GM11168 (cell line): ENCODE data around the gene SLC19A1.

Experiments
- in situ Hi-C: fragments of 300-500 bp; cut with MboI; formaldehyde crosslinking; loops from one replicate; pipeline ENCODE4 v1.12.0; 2022; ENCODE audit warnings: low sequenced_read_pairs; ENCODE audit not compliant: unreplicated experiment

SLC19A1 gene

GRCh38 chr21:45523411-45524101, 18.7 kb downstream of the SLC19A1 start:
- in situ Hi-C loops, result no loop called here

GRCh38 chr21:45522986-45523385, 19.3 kb downstream of the SLC19A1 start:
- in situ Hi-C loops, result no loop called here

DNA sequence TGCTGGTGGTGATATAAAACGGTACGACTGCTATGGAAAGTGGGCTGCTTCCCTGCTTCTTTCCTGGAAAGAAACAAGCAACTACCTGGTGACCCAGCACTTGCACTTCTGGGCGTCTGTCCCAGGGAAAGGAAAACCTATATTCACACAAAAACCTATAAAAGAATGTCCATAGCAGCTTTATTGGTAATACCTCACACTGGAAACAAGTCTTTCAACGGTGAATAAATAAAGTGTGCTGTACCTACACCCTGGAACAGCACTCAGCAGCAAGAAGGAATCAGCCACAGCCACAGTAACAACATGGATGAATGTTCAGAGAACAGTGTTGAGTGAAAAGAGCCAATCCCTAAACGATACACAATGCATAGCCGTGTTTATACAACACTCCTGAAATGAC, 19.9 kb downstream of the SLC19A1 start:
- in situ Hi-C loops, result no loop called here

GRCh38 chr21:45521241-45521640, 21.0 kb downstream of the SLC19A1 start:
- in situ Hi-C loops, result no loop called here

DNA sequence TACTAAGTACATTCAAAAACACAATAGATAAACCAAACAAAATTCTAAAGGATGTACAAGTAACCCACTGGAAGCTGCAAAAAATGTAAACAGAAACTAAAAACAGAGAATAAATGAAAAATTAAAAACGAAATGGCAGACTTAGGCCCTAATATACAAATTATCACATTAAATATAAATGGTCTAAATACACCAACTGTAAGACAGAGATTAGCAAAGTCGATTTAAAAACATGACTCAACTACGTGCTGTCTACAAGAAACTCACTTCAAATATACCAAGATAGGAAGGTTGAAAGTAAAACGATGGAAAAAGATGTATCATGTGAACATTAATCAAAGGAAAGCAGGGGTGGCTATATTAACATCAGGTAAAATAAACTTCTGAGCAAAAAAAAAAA, 23.1 kb downstream of the SLC19A1 start:
- in situ Hi-C loops, result no loop called here

- in situ Hi-C loops, result no loop called here
These were observed 23.5 kb downstream of the SLC19A1 start for GRCh38 chr21:45518742-45519141.

DNA sequence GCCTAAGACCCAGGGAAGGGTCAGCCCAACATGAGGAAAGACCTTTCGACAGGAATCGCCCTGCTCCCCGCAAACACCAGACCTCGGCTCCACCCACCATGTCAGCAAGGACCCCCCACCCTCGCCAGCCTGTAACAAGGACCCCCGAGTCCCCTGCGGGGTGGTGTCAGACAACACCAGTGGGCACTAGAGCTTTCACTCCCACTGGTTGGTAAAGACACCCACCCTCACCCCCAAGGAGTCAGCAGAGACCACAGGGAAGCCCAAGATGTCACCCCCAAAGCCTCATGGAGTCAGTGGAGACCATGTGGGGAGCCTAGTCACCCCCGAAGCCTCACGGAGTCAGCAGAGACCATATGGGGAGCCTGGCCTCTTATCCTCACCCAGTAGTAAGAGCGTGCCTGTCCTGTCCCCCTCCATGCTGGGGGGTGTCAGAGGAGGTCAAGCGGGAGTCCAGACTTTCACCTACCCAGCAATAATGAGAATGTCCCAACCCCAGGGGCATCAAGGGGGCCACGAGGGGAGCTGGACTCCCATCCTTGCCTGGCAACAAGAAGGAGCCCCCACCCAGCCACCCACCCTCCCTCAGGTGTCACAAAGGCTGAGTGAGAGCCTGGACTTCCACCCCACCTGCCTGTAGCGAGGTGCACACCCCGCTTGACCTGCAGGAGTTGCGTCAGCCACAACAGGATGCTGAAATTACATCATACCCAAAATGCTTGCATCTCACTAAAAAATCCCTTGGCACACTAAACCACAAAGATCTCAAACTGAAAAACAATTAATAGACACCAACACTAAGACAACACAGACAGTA, 24.8 kb downstream of the SLC19A1 start:
- in situ Hi-C loops, result no loop called here

- in situ Hi-C loops, result no loop called here
These were observed 25.5 kb downstream of the SLC19A1 start for GRCh38 chr21:45516671-45517151.

GRCh38 chr21:45516071-45516670, 26.1 kb downstream of the SLC19A1 start:
- in situ Hi-C loops, result no loop called here

- in situ Hi-C loops, result no loop called here
These were observed 26.8 kb downstream of the SLC19A1 start for GRCh38 chr21:45515241-45516061.

DNA sequence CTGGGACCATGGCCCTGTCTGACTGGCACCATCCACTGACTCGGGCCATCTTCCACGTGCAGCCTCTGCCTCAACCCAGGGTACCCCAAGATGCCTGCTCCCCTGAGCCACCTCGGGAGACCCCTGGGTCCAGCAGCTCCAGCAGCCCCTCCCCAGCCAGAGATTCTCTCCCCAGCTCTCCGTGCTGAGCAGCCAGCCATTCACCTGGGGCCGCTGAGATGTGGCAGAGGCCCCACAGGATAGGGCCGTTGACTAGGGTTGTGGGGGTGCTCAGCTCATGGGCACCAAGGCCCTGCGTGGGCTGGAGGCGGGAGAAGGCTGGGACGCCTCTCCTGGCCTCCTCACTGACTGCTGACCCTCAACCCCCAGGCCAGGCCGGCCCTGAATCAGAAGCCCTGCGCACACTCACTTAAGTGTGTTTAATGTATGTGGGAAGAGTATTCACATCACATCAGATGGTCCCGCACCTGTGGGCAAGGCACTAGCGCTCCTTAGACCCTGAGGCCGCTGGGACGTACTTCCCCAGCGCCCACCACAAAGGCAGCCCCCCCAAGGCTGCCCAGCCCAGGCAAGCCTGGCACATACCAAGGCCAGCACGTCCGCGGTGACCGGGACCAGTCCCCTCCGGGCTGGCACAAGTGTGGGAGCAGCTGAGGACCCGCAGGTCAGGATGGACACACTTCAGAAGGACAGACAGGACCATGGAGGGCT, 27.8 kb downstream of the SLC19A1 start:
- in situ Hi-C loops, result no loop called here

- in situ Hi-C loops, result no loop called here
These were observed 28.4 kb downstream of the SLC19A1 start for GRCh38 chr21:45513741-45514310.

DNA sequence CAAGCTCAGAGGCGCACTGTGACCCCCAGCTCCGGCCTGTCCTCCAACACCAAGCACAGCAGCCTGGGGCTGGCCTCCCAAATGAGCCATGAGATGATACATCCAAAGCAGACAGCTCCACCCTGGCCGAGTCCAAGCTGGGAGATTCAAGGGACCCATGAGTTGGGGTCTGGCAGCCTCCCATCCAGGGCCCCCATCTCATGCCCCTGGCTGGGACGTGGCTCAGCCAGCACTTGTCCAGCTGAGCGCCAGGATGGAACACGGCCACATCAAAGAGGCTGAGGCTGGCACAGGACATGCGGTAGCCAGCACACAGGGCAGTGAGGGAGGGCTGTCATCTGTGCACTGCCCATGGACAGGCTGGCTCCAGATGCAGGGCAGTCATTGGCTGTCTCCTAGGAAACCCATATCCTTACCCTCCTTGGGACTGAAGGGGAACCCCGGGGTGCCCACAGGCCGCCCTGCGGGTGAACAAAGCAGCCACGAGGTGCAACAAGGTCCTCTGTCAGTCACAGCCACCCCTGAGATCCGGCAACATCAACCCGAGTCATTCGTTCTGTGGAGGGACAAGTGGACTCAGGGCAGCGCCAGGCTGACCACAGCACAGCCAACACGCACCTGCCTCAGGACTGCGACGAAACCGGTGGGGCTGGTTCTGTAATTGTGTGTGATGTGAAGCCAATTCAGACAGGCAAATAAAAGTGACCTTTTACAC, 29.1 kb downstream of the SLC19A1 start:
- in situ Hi-C loops, result no loop called here

GRCh38 chr21:45512626-45513002, 29.6 kb downstream of the SLC19A1 start:
- in situ Hi-C loops, result no loop called here

- in situ Hi-C loops, result no loop called here
These were observed 30.4 kb downstream of the SLC19A1 start for GRCh38 chr21:45511661-45512431.

DNA sequence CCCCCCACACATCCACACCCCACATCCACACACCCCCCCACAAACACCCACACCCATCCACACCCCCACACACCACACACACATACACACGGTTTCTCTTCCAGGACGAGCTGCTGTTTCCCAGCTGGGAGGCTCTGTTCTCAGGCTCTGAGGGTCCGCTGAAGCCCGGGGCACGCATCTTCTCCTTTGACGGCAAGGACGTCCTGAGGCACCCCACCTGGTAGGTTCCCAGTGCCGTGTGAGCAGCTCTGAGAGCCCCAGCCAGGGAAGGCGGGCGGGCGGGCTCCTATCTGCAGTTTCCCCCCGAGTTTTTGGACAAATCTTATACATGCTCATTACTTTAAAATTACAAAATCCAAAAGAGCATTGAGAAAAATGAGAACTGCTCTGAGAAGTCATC, 31.2 kb downstream of the SLC19A1 start:
- in situ Hi-C loops, result no loop called here

DNA sequence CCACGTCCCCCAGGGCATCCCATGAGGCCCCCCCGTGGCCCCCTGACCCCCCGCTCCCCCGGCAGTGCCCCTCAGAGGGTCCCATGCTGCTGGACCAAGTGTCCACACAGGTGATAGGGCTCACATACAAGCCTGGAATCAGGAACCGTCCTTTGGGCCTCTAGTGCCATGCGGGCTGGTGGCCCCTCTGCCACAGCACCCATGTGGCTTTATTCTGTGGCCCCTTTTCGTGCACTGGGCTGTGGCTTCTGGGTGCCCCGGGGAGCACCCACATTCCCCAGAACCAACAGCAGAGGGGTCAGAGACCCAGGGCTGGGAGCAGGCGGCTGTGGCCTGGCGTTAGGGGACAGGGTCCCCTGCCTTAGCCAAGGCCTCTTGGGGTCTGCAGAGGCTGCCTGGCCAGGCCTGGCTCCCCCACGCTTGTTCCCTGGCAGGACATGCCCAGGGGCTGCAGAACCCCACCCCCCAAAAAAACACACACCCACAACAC, 31.7 kb downstream of the SLC19A1 start:
- in situ Hi-C loops, result no loop called here
